Gastroesophageal sphincter (tissue), 3 donors: ENCODE data around the gene RITA1.

ENCODE experiments used
- POLR2AphosphoS5 ChIP-seq: sonication (generic); formaldehyde crosslinking; IDR thresholded peaks from one replicate; pipeline ENCODE4 v1.6.1; 2017; ENCODE audit warnings: antibody characterized with exemption
- TF ChIP-seq, protein P1 (sequence below), 4 experiments: fragments of 200-600 bp in 2 of 4; fragments of 450-650 bp in 2 of 4; sonication (generic) in 1 of 4; IDR thresholded peaks; one replicate each; pipeline ENCODE4 v1.5.1; 2017 to 2019; ENCODE audit warnings: antibody characterized with exemption in 4 of 4, mild to moderate bottlenecking in 2 of 4, moderate library complexity in 2 of 4

DNA sequence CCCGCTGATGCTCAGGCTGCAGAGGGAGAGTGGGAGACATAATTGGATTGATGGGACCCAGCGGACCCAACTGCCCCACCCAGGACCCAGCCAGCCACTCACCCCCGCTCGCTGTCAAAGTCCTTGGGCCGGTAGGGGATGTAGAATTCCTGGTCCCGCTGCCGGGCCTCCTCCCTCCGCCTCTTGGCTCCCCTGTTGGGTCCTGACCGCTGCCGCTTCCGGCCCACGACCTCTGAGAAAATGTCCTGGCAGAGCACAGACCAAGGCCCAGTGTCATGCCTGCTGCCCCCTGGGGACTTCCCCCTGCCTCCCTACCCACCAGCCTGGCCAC, 22.5 kb upstream of the RITA1 start:
- TF ChIP-seq, protein P1, sequence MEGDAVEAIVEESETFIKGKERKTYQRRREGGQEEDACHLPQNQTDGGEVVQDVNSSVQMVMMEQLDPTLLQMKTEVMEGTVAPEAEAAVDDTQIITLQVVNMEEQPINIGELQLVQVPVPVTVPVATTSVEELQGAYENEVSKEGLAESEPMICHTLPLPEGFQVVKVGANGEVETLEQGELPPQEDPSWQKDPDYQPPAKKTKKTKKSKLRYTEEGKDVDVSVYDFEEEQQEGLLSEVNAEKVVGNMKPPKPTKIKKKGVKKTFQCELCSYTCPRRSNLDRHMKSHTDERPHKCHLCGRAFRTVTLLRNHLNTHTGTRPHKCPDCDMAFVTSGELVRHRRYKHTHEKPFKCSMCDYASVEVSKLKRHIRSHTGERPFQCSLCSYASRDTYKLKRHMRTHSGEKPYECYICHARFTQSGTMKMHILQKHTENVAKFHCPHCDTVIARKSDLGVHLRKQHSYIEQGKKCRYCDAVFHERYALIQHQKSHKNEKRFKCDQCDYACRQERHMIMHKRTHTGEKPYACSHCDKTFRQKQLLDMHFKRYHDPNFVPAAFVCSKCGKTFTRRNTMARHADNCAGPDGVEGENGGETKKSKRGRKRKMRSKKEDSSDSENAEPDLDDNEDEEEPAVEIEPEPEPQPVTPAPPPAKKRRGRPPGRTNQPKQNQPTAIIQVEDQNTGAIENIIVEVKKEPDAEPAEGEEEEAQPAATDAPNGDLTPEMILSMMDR (IDR thresholded peaks at IDR 0.05) = no peak
- TF ChIP-seq POLR2AphosphoS5 = no peak
